Measurements from ENCODE around the gene ERBB4. TPM values are rescaled to one million over a fixed set of nuclear protein-coding genes. Genes with fewer than 3 reads are reported as not detected.

Gene ERBB4
- polyA plus RNA-seq, 2 of the 4 experiments (the other 2 are of a cell fraction) = not detected

GRCh38 chr2:211730215-211730614 is 808.4 kb downstream of the ERBB4 start:
- WGBS (ENCODE audit: missing lambda C conversion rate) = 45% methylated on average over 2 of the region's 2 CpGs
- FAIRE-seq = no peak

DNA sequence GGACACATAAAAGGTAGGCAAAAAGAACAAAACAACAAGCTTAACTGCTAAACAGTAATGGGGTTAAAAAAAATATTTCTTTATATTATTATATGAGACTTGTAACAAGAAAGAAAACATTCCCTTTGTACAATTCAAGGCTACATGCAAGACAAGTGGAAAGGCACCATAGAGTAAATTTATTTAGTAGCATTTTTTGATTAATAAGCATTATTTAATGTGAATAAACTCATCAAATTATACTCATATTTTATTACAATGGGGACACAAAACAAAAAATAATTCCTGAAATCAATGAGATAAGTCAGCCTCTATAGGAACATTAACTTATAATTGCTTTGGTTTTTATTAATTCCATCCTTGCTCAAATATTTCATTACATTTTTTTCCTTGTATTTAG is 809.2 kb downstream of the ERBB4 start:
- ATAC-seq = no peak
- POLR2A ChIA-PET = no interaction called here

More at GRCh38 chr2:211730215-211730614, 808.4 kb downstream of the ERBB4 start:
- Histone ChIP-seq H3K9me3 (no peaks in the 10 kb centered on the region), H3K4me2 (no peak overlapping the region), H3K27ac (no peak overlapping the region), H3K4me1 (no peaks in the 10 kb centered on the region), H3K4me3 (no peak overlapping the region)
- CTCF ChIA-PET = interaction anchor here (1.0 kb wide), 1 partner anchor 13 kb away, joined by 5 read pairs; no protein-coding TSS in a partner anchor
- POLR2A ChIA-PET = no interaction called here
- TF ChIP-seq SREBF2 (IDR thresholded peaks at IDR 0.05) (no peak), JUN (IDR thresholded peaks at IDR 0.05) (no peak), HES2 (IDR thresholded peaks at IDR 0.05) (no peak), FOXS1 (CRISPR knock-in tag; IDR thresholded peaks at IDR 0.05) (no peak), RCOR1 (IDR thresholded peaks at IDR 0.05; ENCODE audit: low read depth, low read length) (no peak), EHMT2 (IDR thresholded peaks at IDR 0.05; ENCODE audit: low read depth) (no peak), ELK1 (IDR thresholded peaks at IDR 0.05; ENCODE audit: low read depth, low read length) (no peak), HOXB5 (CRISPR knock-in tag; IDR thresholded peaks at IDR 0.05) (no peak), MAZ (IDR thresholded peaks at IDR 0.05; ENCODE audit: borderline replicate concordance, low read depth, low read length) (no peak), SMC3 (IDR thresholded peaks at IDR 0.05) (no peak), NFE2L2 (conservative IDR thresholded peaks at IDR 0.05; ENCODE audit: low read length) (no peak), HDAC2 (IDR thresholded peaks at IDR 0.05) (no peak), CBX8 (IDR thresholded peaks at IDR 0.05) (no peak)
- ATAC-seq (no peak), DNase-seq (ENCODE audit: low read depth in 1 of 2, low spot score in 1 of 2) (no peak)

GRCh38 chr2:211724933-211725332 is 813.7 kb downstream of the ERBB4 start:
- Histone ChIP-seq H3K4me3 (no peak overlapping the region), H3K4me1 (no peaks in the 10 kb centered on the region), H3K27ac (no peak overlapping the region), H3K9me3 (no peaks in the 10 kb centered on the region), H3K4me2 (no peak overlapping the region)
- no peak for FAIRE-seq
- CTCF ChIA-PET = no interaction called here
- no peak for DNase-seq (ENCODE audit: low read depth in 1 of 2, low spot score in 1 of 2)
- WGBS (ENCODE audit: missing lambda C conversion rate) = 42% methylated on average over 5 of the region's 5 CpGs
- TF ChIP-seq NPAS2 (CRISPR knock-in tag; IDR thresholded peaks at IDR 0.05; ENCODE audit: borderline replicate concordance) (no peak), ZFP36 (IDR thresholded peaks at IDR 0.05; ENCODE audit: borderline replicate concordance, partially characterized antibody) (no peak)
- TF ChIP-seq, protein P1, sequence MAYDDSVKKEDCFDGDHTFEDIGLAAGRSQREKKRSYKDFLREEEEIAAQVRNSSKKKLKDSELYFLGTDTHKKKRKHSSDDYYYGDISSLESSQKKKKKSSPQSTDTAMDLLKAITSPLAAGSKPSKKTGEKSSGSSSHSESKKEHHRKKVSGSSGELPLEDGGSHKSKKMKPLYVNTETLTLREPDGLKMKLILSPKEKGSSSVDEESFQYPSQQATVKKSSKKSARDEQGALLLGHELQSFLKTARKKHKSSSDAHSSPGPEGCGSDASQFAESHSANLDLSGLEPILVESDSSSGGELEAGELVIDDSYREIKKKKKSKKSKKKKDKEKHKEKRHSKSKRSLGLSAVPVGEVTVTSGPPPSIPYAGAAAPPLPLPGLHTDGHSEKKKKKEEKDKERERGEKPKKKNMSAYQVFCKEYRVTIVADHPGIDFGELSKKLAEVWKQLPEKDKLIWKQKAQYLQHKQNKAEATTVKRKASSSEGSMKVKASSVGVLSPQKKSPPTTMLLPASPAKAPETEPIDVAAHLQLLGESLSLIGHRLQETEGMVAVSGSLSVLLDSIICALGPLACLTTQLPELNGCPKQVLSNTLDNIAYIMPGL (CRISPR knock-in tag; IDR thresholded peaks at IDR 0.05; ENCODE audit: borderline replicate concordance) = no peak
- POLR2A ChIA-PET = no interaction called here
- no peak for ATAC-seq

More for the DNA sequence above, 809.2 kb downstream of the ERBB4 start:
- FAIRE-seq (no peak), DNase-seq (ENCODE audit: low read depth in 1 of 2, low spot score in 1 of 2) (no peak)
- H3K4me3 ChIP-seq = no peak overlapping the region
- H3K27ac ChIP-seq = no peak overlapping the region
- CTCF ChIA-PET = no interaction called here
- no peaks in the 10 kb centered on the region for H3K4me1 ChIP-seq
- H3K4me2 ChIP-seq = no peak overlapping the region
- no peaks in the 10 kb centered on the region for H3K9me3 ChIP-seq
- TF ChIP-seq, protein P1 (CRISPR knock-in tag; IDR thresholded peaks at IDR 0.05; ENCODE audit: borderline replicate concordance) = no peak
- TF ChIP-seq SMC3 (IDR thresholded peaks at IDR 0.05) = no peak
- no peak for TF ChIP-seq TP53 (CRISPR knock-in tag; IDR thresholded peaks at IDR 0.05)
